Fibroblast of lung (primary cell): ENCODE measurements around the gene VWA2. TPM values are rescaled to one million over a fixed set of nuclear protein-coding genes. Genes with fewer than 3 reads are reported as not detected.

Experiments used
- DNase-seq, 2 donors: peaks; one replicate each; pipeline versions ENCODE4 v3.0.0 to v3.0.0-alpha.2; 2010; ENCODE audit warnings: low read depth in 2 of 2
- H2AFZ ChIP-seq: 2 replicates; pipeline ENCODE4 v1.5.1; 2012; ENCODE audit warnings: low read length, control low read depth, inconsistent platforms
- H3K27ac ChIP-seq: 2 replicates; pipeline ENCODE4 v1.5.1; 2011; ENCODE audit warnings: low read length, control low read depth; ENCODE audit not compliant: insufficient read depth
- H3K27me3 ChIP-seq: 2 replicates; pipeline ENCODE4 v1.5.1; 2011; ENCODE audit warnings: mild to moderate bottlenecking, low read length; ENCODE audit not compliant: control insufficient read depth, insufficient read depth
- H3K36me3 ChIP-seq: 2 replicates; pipeline ENCODE4 v1.5.1; 2011; ENCODE audit warnings: low read length; ENCODE audit not compliant: control insufficient read depth, insufficient read depth
- H3K4me1 ChIP-seq: 2 replicates; pipeline ENCODE4 v1.5.1; 2011; ENCODE audit warnings: low read length; ENCODE audit not compliant: control insufficient read depth, insufficient read depth; ENCODE audit errors: extremely low read depth
- H3K4me2 ChIP-seq: 2 replicates; pipeline ENCODE4 v1.5.1; 2011; ENCODE audit warnings: low read length, control low read depth; ENCODE audit not compliant: insufficient read depth; ENCODE audit errors: extremely low read depth
- H3K4me3 ChIP-seq, 4 experiments: fragments of 200-600 bp in 1 of 4; sonication (generic) in 1 of 4; replicated peaks in 1 of 4; 2 replicates each; pipeline ENCODE4 v1.5.1; 2011 to 2016; ENCODE audit warnings: low read length in 4 of 4, low read depth in 3 of 4, mild to moderate bottlenecking in 3 of 4, control low read depth in 2 of 4, inconsistent platforms in 1 of 4, mixed read lengths in 1 of 4; ENCODE audit not compliant: insufficient read depth in 1 of 4; ENCODE audit errors: control extremely low read depth in 1 of 4
- H3K79me2 ChIP-seq: 2 replicates; pipeline ENCODE4 v1.5.1; 2012; ENCODE audit warnings: mild to moderate bottlenecking, low read length, inconsistent platforms; ENCODE audit not compliant: control insufficient read depth, insufficient read depth
- H3K9ac ChIP-seq: 2 replicates; pipeline ENCODE4 v1.5.1; 2011; ENCODE audit warnings: mild to moderate bottlenecking, low read length, control low read depth; ENCODE audit not compliant: insufficient read depth
- H3K9me3 ChIP-seq: 2 replicates; pipeline ENCODE4 v1.5.1; 2012; ENCODE audit warnings: low read depth, low read length; ENCODE audit not compliant: control insufficient read depth, insufficient read depth
- H4K20me1 ChIP-seq: 2 replicates; pipeline ENCODE4 v1.5.1; 2011; ENCODE audit warnings: low read length; ENCODE audit not compliant: control insufficient read depth, insufficient read depth; ENCODE audit errors: extremely low read depth
- EZH2 ChIP-seq: IDR thresholded peaks from 2 replicates; pipeline ENCODE4 v1.5.1; 2012; ENCODE audit warnings: low read length, control low read depth, mild to moderate bottlenecking; ENCODE audit errors: missing control alignments
- polyA plus RNA-seq, 2 donors: library from polyadenylated mRNA; depleted of rRNA in 1 of 2; stranded (reverse) in 1 of 2; unstranded in 1 of 2; fragments of >200 nt; gene quantifications; 2 replicates each; pipeline ENCODE4 v1.2.1, GENCODE V29; 2011 to 2012; ENCODE audit warnings: missing spikeins in 1 of 2
- total RNA-seq: library from RNA; depleted of rRNA; stranded (reverse); fragments of >200 nt; gene quantifications from 2 replicates; pipeline ENCODE4 v1.2.1, GENCODE V29; 2014
- TF ChIP-seq, protein P1 (sequence below), 2 donors: IDR thresholded peaks in 1 of 2; conservative IDR thresholded peaks in 1 of 2; 1 replicate in 1 of 2; 2 replicates in 1 of 2; pipeline ENCODE4 v1.5.1; 2011 to 2012; ENCODE audit warnings: low read length in 2 of 2, control low read depth in 1 of 2, inconsistent platforms in 1 of 2, low read depth in 1 of 2, mild to moderate bottlenecking in 1 of 2

Gene VWA2
- total and polyA plus RNA-seq, 2 donors (not counting 1 experiment from before 2014, with no cell fraction given), result 0.11 to 0.17 TPM

DNA sequence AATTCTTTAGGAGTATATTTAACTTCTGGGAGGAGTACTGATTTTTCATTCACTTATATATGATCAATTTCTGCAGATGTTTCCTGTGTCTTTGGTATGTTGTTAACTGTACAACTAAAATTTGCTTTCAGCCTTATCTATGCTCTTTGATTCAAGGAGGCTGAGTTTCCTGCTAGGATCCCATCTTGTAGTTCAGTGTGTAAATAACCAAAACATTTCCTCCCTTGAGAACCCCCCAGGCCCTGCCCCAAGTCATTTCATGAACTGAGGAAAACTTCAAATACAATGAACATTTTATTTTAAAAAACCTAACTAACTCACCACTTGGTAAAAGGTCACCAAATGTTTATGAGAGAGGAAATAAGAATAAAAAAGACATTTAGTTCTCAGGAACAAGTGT is 55.5 kb downstream of the VWA2 start:
- Histone ChIP-seq H3K9me3 (no peaks in the 10 kb centered on the region), H3K27me3 (no peaks in the 10 kb centered on the region), H3K79me2 (no peaks in the 10 kb centered on the region), H3K27ac (no peak overlapping the region), H3K4me3 (no peak overlapping the region), H3K9ac (no peak overlapping the region), H4K20me1 (no peaks in the 10 kb centered on the region), H3K36me3 (no peaks in the 10 kb centered on the region), H3K4me1 (no peaks in the 10 kb centered on the region), H3K4me2 (no peak overlapping the region), H2AFZ (no peak overlapping the region)
- no peak for TF ChIP-seq EZH2
- TF ChIP-seq, protein P1, sequence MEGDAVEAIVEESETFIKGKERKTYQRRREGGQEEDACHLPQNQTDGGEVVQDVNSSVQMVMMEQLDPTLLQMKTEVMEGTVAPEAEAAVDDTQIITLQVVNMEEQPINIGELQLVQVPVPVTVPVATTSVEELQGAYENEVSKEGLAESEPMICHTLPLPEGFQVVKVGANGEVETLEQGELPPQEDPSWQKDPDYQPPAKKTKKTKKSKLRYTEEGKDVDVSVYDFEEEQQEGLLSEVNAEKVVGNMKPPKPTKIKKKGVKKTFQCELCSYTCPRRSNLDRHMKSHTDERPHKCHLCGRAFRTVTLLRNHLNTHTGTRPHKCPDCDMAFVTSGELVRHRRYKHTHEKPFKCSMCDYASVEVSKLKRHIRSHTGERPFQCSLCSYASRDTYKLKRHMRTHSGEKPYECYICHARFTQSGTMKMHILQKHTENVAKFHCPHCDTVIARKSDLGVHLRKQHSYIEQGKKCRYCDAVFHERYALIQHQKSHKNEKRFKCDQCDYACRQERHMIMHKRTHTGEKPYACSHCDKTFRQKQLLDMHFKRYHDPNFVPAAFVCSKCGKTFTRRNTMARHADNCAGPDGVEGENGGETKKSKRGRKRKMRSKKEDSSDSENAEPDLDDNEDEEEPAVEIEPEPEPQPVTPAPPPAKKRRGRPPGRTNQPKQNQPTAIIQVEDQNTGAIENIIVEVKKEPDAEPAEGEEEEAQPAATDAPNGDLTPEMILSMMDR (conservative IDR thresholded peaks at IDR 0.05 in 1 of 2, IDR thresholded peaks at IDR 0.05 in 1 of 2; ENCODE audit: low read depth in 1 of 2, low read length in 2 of 2), result no peak
- no peak for DNase-seq

DNA sequence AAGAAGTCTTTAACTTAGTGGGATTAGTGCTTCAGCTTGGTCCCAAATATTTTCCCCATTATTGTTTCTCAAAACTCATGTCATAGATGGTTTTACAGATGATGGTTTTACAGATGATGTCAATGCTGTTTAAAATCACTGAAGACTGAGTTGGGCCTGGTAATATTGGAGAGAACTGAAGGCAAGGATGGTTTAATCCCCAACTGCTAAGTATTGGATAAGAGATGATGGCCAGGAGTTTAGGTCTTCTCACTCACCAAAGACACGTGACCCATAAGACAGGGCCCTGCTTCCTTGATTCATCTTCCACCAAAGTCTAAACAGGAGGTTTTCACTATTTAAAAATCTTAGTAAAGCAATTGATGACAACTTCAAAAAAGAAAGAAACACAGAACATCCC is 56.3 kb downstream of the VWA2 start:
- Histone ChIP-seq H3K79me2 (no peaks in the 10 kb centered on the region), H3K9me3 (no peaks in the 10 kb centered on the region), H3K4me1 (no peaks in the 10 kb centered on the region), H3K4me2 (no peak overlapping the region), H2AFZ (no peak overlapping the region), H3K4me3 (no peak overlapping the region), H3K9ac (no peak overlapping the region), H4K20me1 (no peaks in the 10 kb centered on the region), H3K36me3 (no peaks in the 10 kb centered on the region), H3K27me3 (no peaks in the 10 kb centered on the region), H3K27ac (no peak overlapping the region)
- DNase-seq, result peak in 1 of 2 donors; percentile 10
- no peak for TF ChIP-seq EZH2
- TF ChIP-seq, protein P1 (conservative IDR thresholded peaks at IDR 0.05 in 1 of 2, IDR thresholded peaks at IDR 0.05 in 1 of 2; ENCODE audit: low read depth in 1 of 2, low read length in 2 of 2), result no peak

DNA sequence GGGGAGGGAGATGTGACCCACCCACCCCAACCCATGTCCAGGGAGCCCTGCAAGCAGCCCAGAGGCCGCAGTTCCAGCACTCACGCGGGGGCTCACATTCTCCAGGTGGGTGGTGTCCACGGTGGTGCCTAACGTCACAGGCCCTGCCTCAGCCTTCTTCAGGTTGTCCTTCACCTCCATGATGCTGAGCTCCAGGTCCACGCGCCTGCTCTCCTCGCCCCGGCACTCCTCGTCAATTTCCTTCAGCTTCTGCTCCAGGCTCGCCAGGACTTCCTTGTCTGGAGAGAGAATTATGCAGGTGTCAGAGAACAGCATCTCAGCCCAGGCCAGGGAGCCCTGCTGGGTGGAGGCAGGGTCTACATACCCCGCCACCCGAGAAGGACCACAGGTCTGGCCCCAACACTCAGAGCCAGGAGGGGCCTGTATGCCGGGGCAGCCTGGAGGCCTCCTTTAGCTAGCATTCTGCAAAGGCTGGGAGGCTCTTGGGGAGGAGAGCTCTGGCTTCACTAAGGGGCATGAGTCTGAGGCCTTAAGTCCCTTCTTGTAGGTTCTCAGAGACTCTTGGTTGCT is 58.2 kb downstream of the VWA2 start:
- H3K36me3 ChIP-seq, result no peaks in the 10 kb centered on the region
- peaks cover 3% of the 10 kb centered on the region for H3K27me3 ChIP-seq
- no peaks in the 10 kb centered on the region for H3K4me1 ChIP-seq
- no peak for DNase-seq
- H4K20me1 ChIP-seq, result no peaks in the 10 kb centered on the region
- no peak overlapping the region for H3K4me3 ChIP-seq
- H3K4me2 ChIP-seq, result no peak overlapping the region
- H3K9me3 ChIP-seq, result no peaks in the 10 kb centered on the region
- H3K9ac ChIP-seq, result no peak overlapping the region
- H3K79me2 ChIP-seq, result no peaks in the 10 kb centered on the region
- TF ChIP-seq, protein P1 (conservative IDR thresholded peaks at IDR 0.05 in 1 of 2, IDR thresholded peaks at IDR 0.05 in 1 of 2; ENCODE audit: low read depth in 1 of 2, low read length in 2 of 2), result no peak
- TF ChIP-seq EZH2, result no peak
- H3K27ac ChIP-seq, result no peak overlapping the region
- no peak overlapping the region for H2AFZ ChIP-seq
